HG03439 (cell line): ENCODE results near the gene NAA20.

Experiments used
- ATAC-seq: cut with Tn5 transposase; IDR thresholded peaks from one replicate; pipeline ENCODE4 v1.9.1; 2021; ENCODE audit warnings: mild to moderate bottlenecking, moderate library complexity; ENCODE audit not compliant: unreplicated experiment

Gene NAA20

GRCh38 chr20:20070871-20071726, 53.9 kb downstream of the NAA20 start:
- no peak for ATAC-seq

GRCh38 chr20:20073801-20074371, 56.7 kb downstream of the NAA20 start:
- no peak for ATAC-seq

GRCh38 chr20:20075032-20075431, 57.9 kb downstream of the NAA20 start:
- ATAC-seq, result no peak

- ATAC-seq, result no peak
These were observed 59.3 kb downstream of the NAA20 start for GRCh38 chr20:20076297-20077065.

- no peak for ATAC-seq
These were observed 60.9 kb downstream of the NAA20 start for GRCh38 chr20:20078041-20078440.

- no peak for ATAC-seq
These were observed 62.1 kb downstream of the NAA20 start for GRCh38 chr20:20079102-20079784.
